HG03469 (cell line): Measurements from ENCODE around the gene ESRRA.

Experiments
- ATAC-seq: cut with Tn5 transposase; IDR thresholded peaks from one replicate; pipeline ENCODE4 v1.9.1; 2021; ENCODE audit warnings: mild to moderate bottlenecking, moderate library complexity, moderate number of reproducible peaks; ENCODE audit not compliant: unreplicated experiment

ESRRA gene

DNA sequence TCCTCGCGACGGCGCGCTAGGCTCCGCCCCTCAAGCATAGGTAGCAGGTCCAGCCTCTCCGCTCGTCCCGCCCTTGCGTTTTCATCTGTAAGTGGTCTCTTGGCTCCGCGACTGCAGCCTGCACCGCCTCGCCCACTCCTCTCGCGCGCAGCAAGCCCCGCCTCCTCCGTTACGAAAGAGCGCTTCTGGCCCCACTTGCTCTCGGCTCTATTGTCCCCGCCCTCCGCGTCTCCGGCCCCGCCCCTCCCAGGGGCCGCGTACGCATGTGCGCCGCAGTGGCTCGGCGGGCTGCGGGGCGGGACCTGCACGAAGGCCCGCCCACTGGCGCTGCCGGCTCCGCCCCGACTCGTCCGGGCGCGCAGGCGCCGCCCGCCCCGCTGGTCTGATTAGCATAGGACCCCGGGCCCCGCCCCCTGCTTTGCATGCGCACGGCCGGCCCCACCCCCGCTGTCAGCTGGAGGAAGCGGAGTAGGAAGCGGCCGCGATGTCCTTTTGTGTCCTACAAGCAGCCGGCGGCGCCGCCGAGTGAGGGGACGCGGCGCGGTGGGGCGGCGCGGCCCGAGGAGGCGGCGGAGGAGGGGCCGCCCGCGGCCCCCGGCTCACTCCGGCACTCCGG lies at the start of gene ESRRA:
Gene ESRRA (plus strand): TSS at position 450 of the 616 bp plus-strand sequence. CDS start 1,656 bp downstream, outside the sequence.
- ATAC-seq = peak; percentile 44

DNA sequence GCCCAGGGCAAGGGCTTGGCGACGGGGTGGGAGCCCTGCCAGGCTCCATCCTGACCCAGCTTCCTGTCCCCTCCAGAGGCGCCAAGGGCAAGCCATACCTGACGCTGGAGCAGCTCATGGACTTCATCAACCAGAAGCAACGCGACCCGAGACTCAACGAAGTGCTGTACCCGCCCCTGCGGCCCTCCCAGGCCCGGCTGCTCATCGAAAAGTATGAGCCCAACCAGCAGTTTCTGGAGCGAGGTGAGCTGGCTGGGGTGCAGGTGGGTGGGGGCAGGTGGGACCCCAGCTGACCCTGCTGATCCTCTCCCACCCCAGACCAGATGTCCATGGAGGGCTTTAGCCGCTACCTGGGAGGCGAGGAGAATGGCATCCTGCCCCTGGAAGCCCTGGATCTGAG lies 49.0 kb upstream of the ESRRA start:
- ATAC-seq = no peak

- ATAC-seq = no peak
Observed at GRCh38 chr11:64258356-64258755, 47.0 kb upstream of the ESRRA start.

- no peak for ATAC-seq
Observed at GRCh38 chr11:64258946-64259532, 46.3 kb upstream of the ESRRA start.

- ATAC-seq = no peak
Observed at GRCh38 chr11:64259533-64260067, 45.7 kb upstream of the ESRRA start.

GRCh38 chr11:64260147-64260708 lies 45.1 kb upstream of the ESRRA start:
- ATAC-seq = no peak

DNA sequence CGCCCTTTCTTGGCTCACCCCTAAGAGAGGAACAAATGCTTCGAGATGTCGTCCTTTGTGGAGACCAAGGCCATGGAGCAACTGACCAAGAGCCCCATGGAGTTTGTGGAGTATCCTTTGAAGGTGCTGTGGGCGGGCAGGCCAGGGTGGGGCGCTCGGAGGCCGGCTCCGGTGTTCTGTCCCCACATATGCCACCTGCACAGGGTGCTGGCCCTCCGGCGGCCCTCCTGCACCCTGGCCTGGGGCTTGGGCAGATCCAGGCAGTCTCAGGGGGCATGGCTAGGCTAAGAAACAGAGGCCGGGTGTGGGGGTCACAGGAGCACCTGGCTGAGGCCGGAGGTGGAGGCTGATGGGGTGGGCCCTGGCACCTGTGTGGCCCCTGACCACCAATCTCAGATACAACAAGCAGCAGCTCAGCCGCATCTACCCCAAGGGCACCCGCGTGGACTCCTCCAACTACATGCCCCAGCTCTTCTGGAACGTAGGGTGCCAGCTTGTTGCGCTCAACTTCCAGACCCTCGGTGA lies 43.7 kb upstream of the ESRRA start:
- no peak for ATAC-seq

GRCh38 chr11:64262271-64263002 lies 42.9 kb upstream of the ESRRA start:
- ATAC-seq = no peak

GRCh38 chr11:64263021-64263946 lies 42.0 kb upstream of the ESRRA start:
- no peak for ATAC-seq

DNA sequence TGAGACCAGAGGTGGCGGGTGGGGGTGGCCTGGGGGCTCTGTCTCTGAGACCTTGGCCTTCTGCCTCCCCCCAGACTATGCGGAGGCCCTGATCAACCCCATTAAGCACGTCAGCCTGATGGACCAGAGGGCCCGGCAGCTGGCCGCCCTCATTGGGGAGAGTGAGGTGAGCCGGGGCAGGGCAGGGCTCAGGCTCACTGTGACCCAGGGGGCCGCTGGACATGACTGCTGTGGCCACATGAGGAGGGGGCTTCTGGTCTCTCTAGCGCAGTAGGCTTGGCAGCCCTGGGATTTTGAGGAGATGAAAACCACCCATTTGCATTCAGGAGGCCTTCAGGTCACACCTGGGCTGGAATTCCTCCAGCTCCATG lies 41.4 kb upstream of the ESRRA start:
- ATAC-seq = no peak

DNA sequence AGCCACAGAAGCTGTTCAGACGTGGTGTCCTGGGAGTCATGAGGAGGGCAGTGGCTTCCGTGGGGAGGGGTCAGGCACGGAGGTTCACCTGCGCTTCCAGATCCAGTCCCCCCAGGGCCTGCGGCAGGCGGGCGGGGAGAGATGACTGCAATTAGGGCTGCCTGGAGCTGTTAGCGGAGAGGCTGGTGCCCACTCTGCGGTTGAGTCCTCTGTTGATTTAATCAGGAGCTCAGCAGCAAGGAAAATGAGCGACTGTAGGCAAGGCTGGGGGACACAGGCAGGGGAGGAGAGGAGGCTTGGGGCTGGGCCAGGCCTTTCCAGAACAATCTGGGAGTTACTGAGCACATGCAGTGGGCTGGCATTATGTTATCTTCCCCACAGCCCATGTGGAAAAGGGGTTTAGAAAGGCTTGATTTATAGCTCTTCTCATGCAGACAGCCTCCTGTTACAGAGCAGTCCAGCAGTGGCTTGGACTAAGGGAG lies 40.9 kb upstream of the ESRRA start:
- no peak for ATAC-seq

- no peak for ATAC-seq
Observed at GRCh38 chr11:64265176-64266160, 39.9 kb upstream of the ESRRA start.

DNA sequence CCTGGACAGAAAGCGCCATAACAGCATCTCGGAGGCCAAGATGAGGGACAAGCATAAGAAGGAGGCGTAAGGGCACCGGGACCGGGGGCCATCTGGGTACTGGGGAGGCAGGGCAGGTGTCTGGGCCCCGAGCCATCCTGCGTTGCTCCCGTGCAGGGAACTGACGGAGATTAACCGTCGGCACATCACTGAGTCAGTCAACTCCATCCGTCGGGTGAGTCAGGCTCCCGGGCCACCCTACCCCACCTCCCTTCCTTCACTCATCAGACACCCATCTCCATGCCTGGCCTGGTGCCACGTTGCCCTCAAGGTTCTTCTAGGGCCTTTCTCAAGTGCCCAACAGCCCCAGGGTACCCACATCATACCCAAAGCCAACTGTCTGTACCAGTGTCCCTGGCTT lies 39.0 kb upstream of the ESRRA start:
- ATAC-seq = no peak

DNA sequence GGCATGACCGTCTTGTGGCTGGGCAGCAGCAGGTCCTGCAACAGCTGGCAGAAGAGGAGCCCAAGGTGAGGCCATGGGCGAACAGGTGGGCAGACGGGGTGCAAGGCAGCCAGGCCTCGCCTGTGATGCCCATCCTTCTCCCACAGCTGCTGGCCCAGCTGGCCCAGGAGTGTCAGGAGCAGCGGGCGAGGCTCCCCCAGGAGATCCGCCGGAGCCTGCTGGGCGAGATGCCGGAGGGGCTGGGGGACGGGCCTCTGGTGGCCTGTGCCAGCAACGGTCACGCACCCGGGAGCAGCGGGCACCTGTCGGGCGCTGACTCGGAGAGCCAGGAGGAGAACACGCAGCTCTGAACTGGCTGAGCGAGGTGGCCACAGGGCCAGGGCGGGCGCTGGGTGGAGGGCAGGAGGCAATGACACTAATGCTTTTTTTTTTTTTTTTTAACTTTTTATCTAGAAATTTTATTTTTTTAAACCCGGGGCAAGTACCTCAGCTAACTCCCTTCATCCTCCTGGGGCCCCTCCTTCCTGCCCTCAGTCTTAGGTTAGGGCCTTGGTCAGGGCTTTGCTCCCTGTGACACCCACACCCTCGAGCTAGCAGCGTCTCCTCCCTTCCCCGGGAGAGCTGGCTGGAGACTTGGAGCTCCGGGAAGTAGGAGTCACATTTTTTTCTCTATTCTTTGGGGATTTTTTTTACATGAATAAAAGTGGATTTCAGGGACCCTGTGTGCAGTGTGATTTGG lies 37.9 kb upstream of the ESRRA start:
- ATAC-seq = no peak

- no peak for ATAC-seq
Observed at GRCh38 chr11:64268025-64268892, 37.1 kb upstream of the ESRRA start.

- no peak for ATAC-seq
Observed at GRCh38 chr11:64268893-64269539, 36.3 kb upstream of the ESRRA start.
